Suprapubic skin (tissue), 4 donors: ENCODE data around the gene DGCR8. TPM values are rescaled to one million over a fixed set of nuclear protein-coding genes. Genes with fewer than 3 reads are reported as not detected.

Source experiments
- DNase-seq, 2 donors: peaks; one replicate each; pipeline ENCODE4 v3.0.0-alpha.2; 2019; ENCODE audit warnings: low spot score in 2 of 2
- H3K27ac ChIP-seq: fragments of 200-600 bp; sonication (generic); one replicate; pipeline ENCODE4 v1.5.1; 2019
- H3K27me3 ChIP-seq: fragments of 200-600 bp; sonication (generic); one replicate; pipeline ENCODE4 v1.5.1; 2019
- H3K36me3 ChIP-seq: fragments of 200-600 bp; sonication (generic); one replicate; pipeline ENCODE4 v1.5.1; 2019
- H3K4me1 ChIP-seq: fragments of 200-600 bp; sonication (generic); one replicate; pipeline ENCODE4 v1.5.1; 2019
- H3K4me3 ChIP-seq: fragments of 200-600 bp; sonication (generic); one replicate; pipeline ENCODE4 v1.5.1; 2019; ENCODE audit warnings: mild to moderate bottlenecking
- H3K9me3 ChIP-seq: fragments of 200-600 bp; sonication (generic); one replicate; pipeline ENCODE4 v1.5.1; 2019
- CTCF ChIP-seq, 2 donors: fragments of 200-600 bp in 1 of 2; fragments of 450-650 bp in 1 of 2; sonication (generic) in 1 of 2; IDR thresholded peaks; one replicate each; pipeline ENCODE4 v1.5.1; 2016 to 2019; ENCODE audit warnings: antibody characterized with exemption in 2 of 2, mild to moderate bottlenecking in 1 of 2, moderate library complexity in 1 of 2
- EP300 ChIP-seq: sonication (generic); formaldehyde crosslinking; IDR thresholded peaks from one replicate; pipeline ENCODE4 v1.6.1; 2017; ENCODE audit warnings: antibody characterized with exemption
- POLR2A ChIP-seq, 2 donors: fragments of 450-650 bp; IDR thresholded peaks; one replicate each; pipeline ENCODE4 v1.6.1; 2017; ENCODE audit warnings: antibody characterized with exemption in 2 of 2, mild to moderate bottlenecking in 2 of 2, moderate library complexity in 2 of 2
- POLR2AphosphoS5 ChIP-seq, 3 donors: sonication (generic); formaldehyde crosslinking; IDR thresholded peaks; one replicate each; pipeline ENCODE4 v1.6.1; 2017; ENCODE audit warnings: antibody characterized with exemption in 3 of 3
- WGBS: methylation state at CpG from one replicate; pipeline ENCODE4 v1.1.5; 2018; 5-methylcytosine and 5-hydroxymethylcytosine counted together
- total RNA-seq, 4 donors: library from RNA; depleted of rRNA; stranded (reverse); fragments of >200 nt; gene quantifications; one replicate each; pipeline ENCODE4 v1.1.0, GENCODE V29; 2016

The DGCR8 gene
- total RNA-seq, 4 donors from 2014 or later: 22.4 to 69.1 (median 38.0) TPM

- Histone ChIP-seq H3K27ac (no peak overlapping the region), H3K4me3 (no peak overlapping the region), H3K27me3 (no peaks in the 10 kb centered on the region), H3K9me3 (no peaks in the 10 kb centered on the region), H3K36me3 (peaks cover 67% of the 10 kb centered on the region), H3K4me1 (no peaks in the 10 kb centered on the region)
- no peak for DNase-seq
- 91% methylated on average over 6 of the region's 12 CpGs for WGBS
- TF ChIP-seq EP300 (no peak), CTCF (IDR thresholded peaks at IDR 0.05) (no peak), POLR2A (IDR thresholded peaks at IDR 0.05) (no peak), POLR2AphosphoS5 (IDR thresholded peaks at IDR 0.05) (no peak)
Observed at GRCh38 chr22:20054034-20054427, 26.0 kb upstream of the DGCR8 start.

- H3K36me3 ChIP-seq: peaks cover 67% of the 10 kb centered on the region
Observed at GRCh38 chr22:20054485-20054884, 25.6 kb upstream of the DGCR8 start.

DNA sequence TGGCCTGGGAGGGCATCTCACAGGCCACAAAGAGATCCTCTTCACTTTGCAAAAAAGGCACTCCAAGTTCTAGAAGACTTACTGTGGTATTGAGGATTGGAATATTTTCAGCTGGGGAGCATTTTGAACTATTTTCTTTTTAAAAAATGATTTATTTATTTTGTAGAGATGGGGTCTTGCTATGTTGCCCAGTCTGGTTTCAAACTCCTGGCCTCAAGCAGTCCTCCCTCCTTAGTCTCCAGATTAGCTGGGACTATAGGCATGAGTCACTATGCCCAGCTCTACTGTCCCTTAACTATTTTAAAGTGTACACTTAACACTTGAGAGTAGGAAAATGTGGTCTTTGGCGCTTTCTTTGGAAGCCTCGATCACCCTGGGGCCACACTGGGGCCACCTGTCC, 24.9 kb upstream of the DGCR8 start:
- Histone ChIP-seq H3K36me3 (peaks cover 67% of the 10 kb centered on the region), H3K27me3 (no peaks in the 10 kb centered on the region), H3K9me3 (no peaks in the 10 kb centered on the region), H3K4me1 (no peaks in the 10 kb centered on the region), H3K4me3 (no peak overlapping the region), H3K27ac (no peak overlapping the region)
- TF ChIP-seq POLR2A (IDR thresholded peaks at IDR 0.05) (no peak), CTCF (IDR thresholded peaks at IDR 0.05) (no peak), EP300 (no peak), POLR2AphosphoS5 (IDR thresholded peaks at IDR 0.05) (no peak)
- WGBS: 100% methylated on average over 2 of the region's 2 CpGs
- no peak for DNase-seq

More at GRCh38 chr22:20054485-20054884, 25.6 kb upstream of the DGCR8 start:
- H3K9me3 ChIP-seq: no peaks in the 10 kb centered on the region
- H3K4me3 ChIP-seq: no peak overlapping the region
- TF ChIP-seq POLR2A (IDR thresholded peaks at IDR 0.05) (no peak), POLR2AphosphoS5 (IDR thresholded peaks at IDR 0.05) (no peak), EP300 (no peak), CTCF (IDR thresholded peaks at IDR 0.05) (no peak)
- H3K27ac ChIP-seq: no peak overlapping the region
- WGBS: 100% methylated on average over 3 of the region's 6 CpGs
- DNase-seq: no peak
- no peaks in the 10 kb centered on the region for H3K27me3 ChIP-seq
- no peaks in the 10 kb centered on the region for H3K4me1 ChIP-seq

GRCh38 chr22:20055654-20056053, 24.4 kb upstream of the DGCR8 start:
- Histone ChIP-seq H3K4me1 (no peaks in the 10 kb centered on the region), H3K27ac (no peak overlapping the region), H3K36me3 (peaks cover 71% of the 10 kb centered on the region), H3K9me3 (no peaks in the 10 kb centered on the region), H3K4me3 (no peak overlapping the region), H3K27me3 (no peaks in the 10 kb centered on the region)
- 91% methylated on average over 7 of the region's 15 CpGs for WGBS
- no peak for TF ChIP-seq EP300
- no peak for TF ChIP-seq CTCF (IDR thresholded peaks at IDR 0.05)
- TF ChIP-seq POLR2A (IDR thresholded peaks at IDR 0.05): no peak
- TF ChIP-seq POLR2AphosphoS5 (IDR thresholded peaks at IDR 0.05): no peak
- DNase-seq: no peak

DNA sequence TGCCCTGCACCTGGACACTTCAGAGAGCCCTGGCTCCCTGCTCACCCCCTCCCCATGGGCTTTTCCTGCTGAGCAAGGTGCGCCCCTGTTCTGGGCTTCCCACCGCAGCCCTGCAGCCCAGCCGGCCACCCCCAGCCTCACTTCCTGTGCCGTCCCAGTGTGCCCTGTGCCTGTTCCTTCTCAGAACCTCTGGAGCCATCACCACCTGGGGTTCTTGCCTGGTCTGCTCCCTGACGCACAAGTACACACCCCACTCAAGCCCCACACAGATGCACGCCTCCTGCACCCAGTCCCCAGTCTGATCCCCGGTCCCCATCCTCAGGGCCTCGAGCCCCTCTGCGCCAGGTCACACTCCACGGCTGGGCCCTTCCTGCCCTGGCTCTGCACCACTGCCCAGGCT, 23.9 kb upstream of the DGCR8 start:
- peaks cover 76% of the 10 kb centered on the region for H3K36me3 ChIP-seq
- WGBS: 93% methylated on average over 9 of the region's 10 CpGs
- H3K4me3 ChIP-seq: no peak overlapping the region
- TF ChIP-seq CTCF (IDR thresholded peaks at IDR 0.05): no peak
- no peak for TF ChIP-seq POLR2AphosphoS5 (IDR thresholded peaks at IDR 0.05)
- no peak for TF ChIP-seq EP300
- no peak for TF ChIP-seq POLR2A (IDR thresholded peaks at IDR 0.05)
- no peak for DNase-seq
- no peaks in the 10 kb centered on the region for H3K9me3 ChIP-seq
- peaks cover 2% of the 10 kb centered on the region for H3K4me1 ChIP-seq
- H3K27ac ChIP-seq: no peak overlapping the region
- no peaks in the 10 kb centered on the region for H3K27me3 ChIP-seq
